ENCODE data around the gene NRG2.

DNA sequence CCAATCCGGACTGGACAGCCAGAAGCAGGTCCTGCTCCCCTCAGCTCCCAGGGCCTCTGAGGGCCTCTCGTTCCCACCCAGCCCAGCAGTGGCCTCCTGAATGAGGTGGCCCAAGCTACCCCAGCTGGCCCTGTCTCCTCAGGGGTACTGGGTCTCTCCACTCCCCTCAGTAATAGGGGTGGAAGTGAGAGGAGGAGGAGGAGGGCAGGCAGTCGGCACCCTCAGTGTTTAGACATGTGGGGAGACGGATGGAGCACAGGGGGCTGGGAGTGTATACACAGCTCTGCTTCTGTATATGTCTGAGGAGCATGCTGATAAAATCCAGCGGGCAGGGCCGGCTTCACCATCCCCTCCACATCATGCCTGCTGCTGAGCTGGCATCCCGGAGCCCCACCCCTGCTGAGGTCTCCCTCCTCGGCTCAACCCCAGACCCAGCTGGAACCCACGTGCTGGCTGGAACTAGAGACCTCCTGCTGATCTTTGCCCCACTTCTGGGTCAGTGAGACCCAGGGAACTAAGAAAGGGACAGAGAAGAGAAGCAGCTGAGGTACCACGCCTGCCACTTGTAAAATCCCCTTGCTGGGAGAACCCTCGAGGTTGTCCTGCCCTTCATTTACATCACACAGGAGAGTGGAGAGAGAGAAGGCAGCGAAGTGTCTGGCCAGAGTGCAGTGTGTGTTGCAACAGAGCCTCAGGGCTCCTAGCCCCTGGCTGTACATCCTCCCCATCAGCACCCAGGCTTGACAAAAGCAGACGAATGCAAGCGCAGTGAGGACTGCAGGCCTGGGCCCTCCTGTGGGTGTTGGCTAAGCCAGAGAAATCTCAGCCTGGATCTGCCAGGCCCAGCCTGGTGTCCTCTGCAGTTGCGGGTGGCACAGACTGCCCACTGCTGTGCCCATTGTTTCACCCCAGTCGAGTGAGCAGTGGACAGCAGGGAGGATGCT lies 170.0 kb downstream of the NRG2 start:
- TF ChIP-seq EP300 (IDR thresholded peaks at IDR 0.05) (no peak), POLR2AphosphoS5 (IDR thresholded peaks at IDR 0.05) (no peak), POLR2A (IDR thresholded peaks at IDR 0.05) (no peak)
- TF ChIP-seq, protein P1, sequence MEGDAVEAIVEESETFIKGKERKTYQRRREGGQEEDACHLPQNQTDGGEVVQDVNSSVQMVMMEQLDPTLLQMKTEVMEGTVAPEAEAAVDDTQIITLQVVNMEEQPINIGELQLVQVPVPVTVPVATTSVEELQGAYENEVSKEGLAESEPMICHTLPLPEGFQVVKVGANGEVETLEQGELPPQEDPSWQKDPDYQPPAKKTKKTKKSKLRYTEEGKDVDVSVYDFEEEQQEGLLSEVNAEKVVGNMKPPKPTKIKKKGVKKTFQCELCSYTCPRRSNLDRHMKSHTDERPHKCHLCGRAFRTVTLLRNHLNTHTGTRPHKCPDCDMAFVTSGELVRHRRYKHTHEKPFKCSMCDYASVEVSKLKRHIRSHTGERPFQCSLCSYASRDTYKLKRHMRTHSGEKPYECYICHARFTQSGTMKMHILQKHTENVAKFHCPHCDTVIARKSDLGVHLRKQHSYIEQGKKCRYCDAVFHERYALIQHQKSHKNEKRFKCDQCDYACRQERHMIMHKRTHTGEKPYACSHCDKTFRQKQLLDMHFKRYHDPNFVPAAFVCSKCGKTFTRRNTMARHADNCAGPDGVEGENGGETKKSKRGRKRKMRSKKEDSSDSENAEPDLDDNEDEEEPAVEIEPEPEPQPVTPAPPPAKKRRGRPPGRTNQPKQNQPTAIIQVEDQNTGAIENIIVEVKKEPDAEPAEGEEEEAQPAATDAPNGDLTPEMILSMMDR (IDR thresholded peaks at IDR 0.05) = no peak
